OCI-LY1 (cell line): ENCODE data around the gene ZBTB5.

Source experiments
- EZH2 ChIP-seq: fragments of 200-600 bp; sonication (generic), shearing (Covaris generic); IDR thresholded peaks from 2 replicates; pipeline ENCODE4 v1.8.0; 2017; ENCODE audit warnings: borderline replicate concordance, mixed run types, mild to moderate bottlenecking, antibody characterized with exemption, low read length, moderate library complexity, mixed read lengths
- TF ChIP-seq, protein P1 (sequence below): fragments of 200-600 bp; sonication (generic), shearing (Covaris generic); IDR thresholded peaks from 2 replicates; pipeline ENCODE4 v1.5.1; 2017; ENCODE audit warnings: mild to moderate bottlenecking, antibody characterized with exemption, low read length, moderate library complexity, mixed read lengths

DNA sequence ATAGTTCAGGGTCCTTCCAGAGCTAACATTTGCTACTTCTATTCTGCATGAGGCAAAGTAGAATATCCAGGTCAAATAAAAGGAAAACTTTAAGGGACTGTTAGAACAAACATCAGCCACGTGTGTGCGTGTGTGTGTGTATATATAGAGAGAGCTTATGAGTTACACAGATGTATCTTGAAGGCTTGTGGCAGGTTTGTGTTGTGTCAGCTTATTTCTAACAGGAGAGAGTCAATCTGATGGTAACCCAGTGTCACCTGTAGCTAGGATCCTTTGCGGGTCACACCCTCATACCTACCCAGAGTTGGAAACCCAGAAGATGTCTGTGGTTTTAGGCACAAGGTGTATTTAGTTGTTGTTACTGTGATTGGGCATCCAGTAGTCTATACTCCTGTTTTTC lies 33.2 kb upstream of the ZBTB5 start:
- TF ChIP-seq, protein P1, sequence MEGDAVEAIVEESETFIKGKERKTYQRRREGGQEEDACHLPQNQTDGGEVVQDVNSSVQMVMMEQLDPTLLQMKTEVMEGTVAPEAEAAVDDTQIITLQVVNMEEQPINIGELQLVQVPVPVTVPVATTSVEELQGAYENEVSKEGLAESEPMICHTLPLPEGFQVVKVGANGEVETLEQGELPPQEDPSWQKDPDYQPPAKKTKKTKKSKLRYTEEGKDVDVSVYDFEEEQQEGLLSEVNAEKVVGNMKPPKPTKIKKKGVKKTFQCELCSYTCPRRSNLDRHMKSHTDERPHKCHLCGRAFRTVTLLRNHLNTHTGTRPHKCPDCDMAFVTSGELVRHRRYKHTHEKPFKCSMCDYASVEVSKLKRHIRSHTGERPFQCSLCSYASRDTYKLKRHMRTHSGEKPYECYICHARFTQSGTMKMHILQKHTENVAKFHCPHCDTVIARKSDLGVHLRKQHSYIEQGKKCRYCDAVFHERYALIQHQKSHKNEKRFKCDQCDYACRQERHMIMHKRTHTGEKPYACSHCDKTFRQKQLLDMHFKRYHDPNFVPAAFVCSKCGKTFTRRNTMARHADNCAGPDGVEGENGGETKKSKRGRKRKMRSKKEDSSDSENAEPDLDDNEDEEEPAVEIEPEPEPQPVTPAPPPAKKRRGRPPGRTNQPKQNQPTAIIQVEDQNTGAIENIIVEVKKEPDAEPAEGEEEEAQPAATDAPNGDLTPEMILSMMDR, result no peak
- TF ChIP-seq EZH2, result no peak
